ENCODE measurements around the gene FAM111B. TPM values are rescaled to one million over a fixed set of nuclear protein-coding genes. Genes with fewer than 3 reads are reported as not detected.
A peak's percentile ranks its signal among the peaks of the same experiment; 100 is the strongest.

FAM111B gene
- polyA plus RNA-seq, 1 of the 3 experiments (the other 2 are of a cell fraction), result 0.94 TPM

GRCh38 chr11:59158206-59159068 is 51.4 kb downstream of the FAM111B start (continued):
- TF ChIP-seq CTCF (IDR thresholded peaks at IDR 0.05), result peak; percentile 88
- no peak for TF ChIP-seq NRF1 (IDR thresholded peaks at IDR 0.05; ENCODE audit: low read depth, low read length)
- no peak for TF ChIP-seq ZBTB33 (IDR thresholded peaks at IDR 0.05; ENCODE audit: borderline replicate concordance, low read depth)
- TF ChIP-seq GATA2 (CRISPR knock-in tag; IDR thresholded peaks at IDR 0.05), result no peak
- TF ChIP-seq SIN3A (IDR thresholded peaks at IDR 0.05; ENCODE audit: borderline replicate concordance, low read depth, low read length), result no peak
- TF ChIP-seq RXRA (IDR thresholded peaks at IDR 0.05; ENCODE audit: borderline replicate concordance, low read depth), result no peak
- TF ChIP-seq YY1 (IDR thresholded peaks at IDR 0.05; ENCODE audit: low read depth), result no peak
- TF ChIP-seq POLR2AphosphoS5 (IDR thresholded peaks at IDR 0.05; ENCODE audit: low read depth, low read length), result no peak
- no peak for TF ChIP-seq FOXJ3 (CRISPR knock-in tag; IDR thresholded peaks at IDR 0.05)
- no peak for TF ChIP-seq RCOR1 (IDR thresholded peaks at IDR 0.05; ENCODE audit: low read length)
- TF ChIP-seq JUND (IDR thresholded peaks at IDR 0.05), result no peak
- no peak for TF ChIP-seq MXI1 (IDR thresholded peaks at IDR 0.05; ENCODE audit: low read depth, low read length)
- no peak for TF ChIP-seq TAF1 (IDR thresholded peaks at IDR 0.05; ENCODE audit: borderline replicate concordance, low read depth, low read length)
- TF ChIP-seq IRF3 (IDR thresholded peaks at IDR 0.05; ENCODE audit: low read depth, low read length), result no peak
- no peak for TF ChIP-seq ELF1 (IDR thresholded peaks at IDR 0.05)

GRCh38 chr11:59164028-59164427 is 57.0 kb downstream of the FAM111B start:
- CTCF ChIA-PET, result interaction anchor here (6.0 kb wide), 1 partner anchor 28 kb away, joined by 26 read pairs; no protein-coding TSS in a partner anchor
- Histone ChIP-seq H3K36me3 (replicated peaks in 1 of 2; ENCODE audit: control insufficient read depth in 1 of 2, insufficient read depth in 2 of 2, low read length in 1 of 2) (no peaks in the 10 kb centered on the region), H3F3A (replicated peaks; ENCODE audit: insufficient read depth) (no peaks in the 10 kb centered on the region), H3K27ac (ENCODE audit: low read depth in 2 of 2, low read length in 1 of 2) (no peak overlapping the region), H4K20me1 (ENCODE audit: insufficient read depth) (no peaks in the 10 kb centered on the region), H3K9me2 (no peaks in the 10 kb centered on the region), H3K4me1 (ENCODE audit: control insufficient read depth in 1 of 2, insufficient read depth in 2 of 2, low read depth in 1 of 2, low read length in 1 of 2) (no peaks in the 10 kb centered on the region), H3K4me2 (no peak overlapping the region), H3K4me3 (ENCODE audit: low read depth in 2 of 2, low read length in 1 of 2) (no peak overlapping the region), H3K27me3 (ENCODE audit: insufficient read depth) (peaks cover 20% of the 10 kb centered on the region; the same call in 1 of the 2 replicates), H3K79me2 (ENCODE audit: insufficient read depth) (no peaks in the 10 kb centered on the region), H2AFZ (ENCODE audit: low read depth) (no peak overlapping the region), H3K9ac (no peak overlapping the region), H3K9me3 (no peaks in the 10 kb centered on the region)
- POLR2A ChIA-PET, result no interaction called here
- WGBS (ENCODE audit: low lambda C conversion rate), result 20% methylated on average over 3 of the region's 3 CpGs
- DNase-seq, result no peak
- TF ChIP-seq YY1 (IDR thresholded peaks at IDR 0.05; ENCODE audit: low read depth), result no peak
- TF ChIP-seq PBX3 (IDR thresholded peaks at IDR 0.05), result no peak
- no peak for TF ChIP-seq TEAD4 (IDR thresholded peaks at IDR 0.05; ENCODE audit: borderline replicate concordance, insufficient read depth)
- no peak for TF ChIP-seq ZBTB33 (IDR thresholded peaks at IDR 0.05; ENCODE audit: borderline replicate concordance, low read depth)
- no peak for TF ChIP-seq GATA2 (CRISPR knock-in tag; IDR thresholded peaks at IDR 0.05)
- no peak for TF ChIP-seq ELF1 (IDR thresholded peaks at IDR 0.05)
- no peak for TF ChIP-seq POLR2AphosphoS5 (IDR thresholded peaks at IDR 0.05; ENCODE audit: low read depth, low read length)
- no peak for TF ChIP-seq RFX5 (IDR thresholded peaks at IDR 0.05; ENCODE audit: low read length)
